Measurements from ENCODE around the gene CCDC39.

- no peak for TF ChIP-seq POLR2A (IDR thresholded peaks at IDR 0.05; ENCODE audit: insufficient read depth in 1 of 2, low read depth in 2 of 2, low read length in 2 of 2)
- no peak for TF ChIP-seq NRL (CRISPR knock-in tag; IDR thresholded peaks at IDR 0.05; ENCODE audit: borderline replicate concordance)
- no peak for TF ChIP-seq ZSCAN21 (CRISPR knock-in tag; IDR thresholded peaks at IDR 0.05; ENCODE audit: borderline replicate concordance)
- no peak for TF ChIP-seq TCF7 (IDR thresholded peaks at IDR 0.05; ENCODE audit: low read depth)
- no peak for TF ChIP-seq RBFOX2 (IDR thresholded peaks at IDR 0.05; ENCODE audit: low read depth, low read length)
- TF ChIP-seq ZNF747 (CRISPR knock-in tag; IDR thresholded peaks at IDR 0.05; ENCODE audit: borderline replicate concordance), result no peak
- no peak for TF ChIP-seq CTCF (CRISPR knock-in tag; IDR thresholded peaks at IDR 0.05)
- TF ChIP-seq HDAC6 (IDR thresholded peaks at IDR 0.05; ENCODE audit: low read depth, low read length), result no peak
These were observed 66.9 kb downstream of the CCDC39 start for GRCh38 chr3:180612364-180612763.

All from HepG2 (cell line).